GM23248 (cell line): ENCODE data around the gene KCNK5.

Source experiments
- EZH2 ChIP-seq: fragments of 200-600 bp; sonication (generic); IDR thresholded peaks from 2 replicates; pipeline ENCODE4 v1.6.1; 2018; ENCODE audit warnings: antibody characterized with exemption, mild to moderate bottlenecking; ENCODE audit not compliant: insufficient read depth, poor library complexity, severe bottlenecking
- EZH2phosphoT487 ChIP-seq: fragments of 200-600 bp; sonication (generic); IDR thresholded peaks from 2 replicates; pipeline ENCODE4 v1.6.1; 2018; ENCODE audit warnings: antibody characterized with exemption, moderate library complexity, mild to moderate bottlenecking, low read depth; ENCODE audit not compliant: insufficient read depth

GRCh38 chr6:39171489-39172376 lies 57.5 kb downstream of the KCNK5 start:
- TF ChIP-seq EZH2phosphoT487 (no peak), EZH2 (no peak)
